NCI-H2196 (cell line): ENCODE measurements around the gene TPPP2.

Source experiments
- DNase-seq: peaks from one replicate; lab custom pipeline; 2025; ENCODE audit not compliant: unreplicated experiment; lab: John Stamatoyannopoulos, UW

TPPP2 gene

DNA sequence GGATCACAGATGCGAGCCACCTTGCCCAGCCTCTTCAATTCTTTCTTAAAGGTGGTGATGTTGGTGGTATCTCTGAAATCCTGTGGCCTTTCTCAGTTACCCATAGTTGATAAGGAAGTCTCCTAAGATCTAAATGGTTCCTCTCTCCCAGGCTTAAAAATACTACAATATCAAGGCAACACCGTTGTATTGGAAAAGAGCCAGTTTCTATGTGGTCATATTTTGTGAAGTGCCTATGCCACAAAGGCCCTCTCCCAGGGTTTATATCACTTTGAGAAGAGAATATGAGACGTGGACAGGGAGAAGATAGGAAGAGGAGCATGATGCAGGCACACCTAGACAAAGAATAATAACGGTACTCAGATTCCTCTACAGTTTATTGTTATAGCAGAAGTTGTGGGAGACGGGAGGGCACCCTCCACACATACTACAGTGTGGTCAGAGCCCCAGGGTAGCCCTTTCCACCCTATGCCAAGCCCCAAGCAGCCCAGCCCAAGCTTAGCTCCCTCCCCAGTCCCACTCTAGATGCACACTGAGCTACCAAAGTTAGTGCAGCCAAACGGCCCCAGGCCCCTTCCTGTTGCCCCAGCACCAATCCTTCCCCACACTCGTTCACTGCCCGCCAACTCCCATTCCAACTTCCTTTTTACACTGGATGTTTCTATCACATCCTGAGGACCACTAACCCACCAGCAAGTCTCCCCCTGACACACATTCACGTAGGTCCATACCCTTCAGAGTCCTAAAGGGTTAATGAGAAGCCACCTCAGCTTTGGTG lies 13.4 kb upstream of the TPPP2 start:
- DNase-seq = no peak

DNA sequence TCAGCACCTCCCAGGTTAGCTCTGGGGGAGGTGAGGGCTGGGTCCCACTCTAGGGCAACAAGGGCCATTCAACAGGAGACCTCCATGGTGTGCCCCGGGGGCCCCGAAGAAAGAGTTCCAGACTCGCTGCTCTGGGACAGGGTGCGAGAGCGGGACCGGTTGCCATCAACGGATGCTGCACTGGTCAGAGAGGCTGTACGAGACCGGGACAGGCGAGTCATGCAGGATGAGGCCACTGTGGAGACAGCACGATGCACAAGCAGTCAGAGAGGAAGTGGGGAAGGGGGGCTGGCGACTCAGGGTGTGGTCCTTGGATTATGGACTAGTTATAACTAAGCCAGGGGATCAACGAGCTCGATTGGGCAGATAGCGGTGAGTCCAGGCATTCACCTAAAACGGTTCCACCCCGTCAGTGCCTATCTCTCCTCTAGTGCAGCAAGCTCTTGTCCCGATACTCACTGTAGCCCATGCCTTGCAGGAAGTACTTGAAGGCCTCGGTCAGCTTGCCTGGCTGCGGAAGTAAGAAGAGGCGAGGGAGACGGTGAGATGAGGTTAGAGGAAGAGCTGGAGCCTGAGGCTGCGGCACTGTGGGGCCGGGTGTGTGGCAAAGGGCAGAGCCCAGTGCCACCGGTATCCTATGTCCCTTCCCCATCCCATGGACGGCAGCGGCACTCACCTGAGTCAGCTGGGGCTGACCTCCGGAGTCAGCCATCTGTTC lies 12.3 kb upstream of the TPPP2 start:
- no peak for DNase-seq

DNA sequence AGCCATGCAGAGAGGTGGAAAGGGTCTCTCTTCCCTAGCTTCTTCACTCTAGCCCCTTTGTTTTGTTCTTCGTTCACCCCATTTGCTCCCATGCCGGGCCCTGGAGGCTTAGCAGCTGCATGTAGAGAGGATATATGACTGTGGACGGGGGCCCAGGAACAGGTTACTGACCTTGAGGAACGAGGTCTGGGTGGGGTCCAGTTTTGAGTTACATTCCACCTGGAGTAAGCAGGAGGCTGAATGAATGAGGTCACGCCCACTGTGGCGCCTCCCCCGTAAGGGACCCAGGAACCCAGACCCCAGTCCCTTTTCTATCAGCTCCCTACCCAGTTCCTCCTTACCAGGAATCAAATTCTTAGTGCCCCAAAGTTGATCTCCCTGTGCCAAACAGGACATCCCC lies 11.7 kb upstream of the TPPP2 start:
- DNase-seq = no peak

DNA sequence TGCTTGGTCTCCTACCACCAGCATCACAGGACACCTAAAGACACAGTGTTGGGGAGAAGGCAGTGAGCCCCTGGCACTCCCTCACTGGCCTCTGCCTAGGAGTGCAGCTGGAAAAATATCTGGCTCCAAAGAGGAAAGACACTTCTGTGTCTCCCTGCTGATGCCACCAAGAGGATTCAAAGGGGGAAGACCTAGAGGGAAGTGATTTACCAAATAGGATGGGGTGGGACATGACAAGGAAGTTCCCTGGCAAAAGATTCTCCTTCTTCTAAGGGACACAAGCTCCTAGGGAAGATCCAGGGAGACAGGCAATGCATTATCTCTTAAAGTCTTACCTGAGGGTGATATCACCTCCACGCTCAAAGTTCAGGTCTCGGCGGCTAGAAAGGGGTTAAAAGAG lies 11.2 kb upstream of the TPPP2 start:
- DNase-seq = no peak

DNA sequence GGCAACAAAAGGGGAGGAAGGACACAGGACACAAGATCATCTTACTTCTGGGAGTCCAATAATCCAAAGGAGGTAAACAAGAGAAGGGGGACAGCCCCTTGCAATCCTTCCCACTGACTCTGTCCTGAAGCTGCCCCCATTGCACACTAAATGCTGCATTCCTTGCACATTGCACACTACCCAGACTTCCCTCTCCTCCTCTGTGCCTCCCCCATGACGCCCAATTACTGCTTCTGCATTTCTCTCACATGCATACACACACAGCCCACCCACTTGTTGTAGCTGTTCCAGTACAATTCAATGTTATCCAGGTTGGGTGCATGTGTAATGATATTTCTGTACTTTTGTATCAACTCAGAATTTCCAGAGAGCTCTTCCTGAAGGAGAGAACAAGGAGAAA lies 10.7 kb upstream of the TPPP2 start:
- no peak for DNase-seq

DNA sequence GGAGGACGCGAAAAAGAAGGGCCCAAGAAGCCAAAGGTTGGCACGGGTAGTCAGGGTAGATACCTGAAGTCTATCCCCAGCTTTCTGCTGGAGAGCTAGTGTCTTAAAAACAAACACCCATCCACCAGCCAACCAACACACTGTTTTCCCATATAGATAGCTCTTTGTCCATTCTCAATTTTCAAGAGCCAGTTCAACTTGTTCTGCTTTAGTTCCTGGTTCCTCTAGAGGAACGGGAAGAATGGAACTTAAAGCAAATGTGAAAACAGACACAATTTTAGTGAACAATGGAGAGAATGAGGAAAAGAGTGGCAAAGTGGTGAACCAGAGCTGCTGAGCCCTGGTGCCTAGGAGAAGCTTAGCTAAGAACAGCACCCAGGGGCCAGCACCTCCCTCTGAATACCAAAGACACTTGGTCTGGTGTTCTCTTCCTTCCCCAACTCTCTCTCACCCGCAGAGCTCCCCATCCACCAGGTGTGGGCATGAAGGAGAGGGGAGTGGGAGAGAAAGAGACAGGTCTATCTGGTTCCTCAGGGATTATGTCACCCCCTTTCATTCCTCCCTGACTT lies 9.0 kb upstream of the TPPP2 start:
- no peak for DNase-seq

DNA sequence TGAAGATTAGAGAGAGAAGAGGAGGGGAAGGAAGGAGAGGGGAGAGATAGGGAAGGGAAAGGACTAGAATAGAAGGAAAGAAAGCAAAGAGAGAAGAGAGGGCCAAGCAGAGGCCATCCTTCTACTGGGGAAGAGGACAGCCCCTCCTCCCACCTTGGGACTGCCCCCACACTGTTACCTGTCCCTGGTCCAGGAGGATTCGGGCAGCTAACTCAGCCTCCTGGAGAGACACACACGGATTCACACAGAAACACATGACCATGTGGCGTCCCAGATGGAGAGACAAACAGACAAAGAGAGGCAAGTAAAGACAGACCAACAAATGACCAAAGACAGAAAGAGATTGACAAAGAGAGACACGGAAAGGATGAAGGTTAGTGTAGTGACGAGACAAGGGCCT lies 7.3 kb upstream of the TPPP2 start:
- no peak for DNase-seq

DNA sequence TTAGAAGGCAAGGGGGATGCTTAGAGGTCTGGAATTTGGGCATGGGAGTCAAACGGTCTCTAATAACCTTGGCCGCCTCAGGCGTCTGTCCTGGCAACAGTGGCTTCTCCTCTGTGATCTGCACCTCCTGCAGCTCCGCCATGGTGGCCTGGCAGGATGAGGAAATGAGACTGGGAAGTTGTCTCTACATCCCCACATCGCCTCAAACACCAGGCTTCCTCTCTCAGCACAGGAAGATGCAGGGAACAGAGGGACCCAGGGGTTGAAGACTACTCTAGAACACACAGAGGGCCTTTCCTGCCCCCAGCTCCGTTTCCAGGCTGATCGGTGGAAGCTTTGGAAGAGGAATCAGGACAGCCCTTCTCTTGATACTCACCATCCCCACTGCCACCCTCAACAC lies 6.8 kb upstream of the TPPP2 start:
- DNase-seq = no peak

DNA sequence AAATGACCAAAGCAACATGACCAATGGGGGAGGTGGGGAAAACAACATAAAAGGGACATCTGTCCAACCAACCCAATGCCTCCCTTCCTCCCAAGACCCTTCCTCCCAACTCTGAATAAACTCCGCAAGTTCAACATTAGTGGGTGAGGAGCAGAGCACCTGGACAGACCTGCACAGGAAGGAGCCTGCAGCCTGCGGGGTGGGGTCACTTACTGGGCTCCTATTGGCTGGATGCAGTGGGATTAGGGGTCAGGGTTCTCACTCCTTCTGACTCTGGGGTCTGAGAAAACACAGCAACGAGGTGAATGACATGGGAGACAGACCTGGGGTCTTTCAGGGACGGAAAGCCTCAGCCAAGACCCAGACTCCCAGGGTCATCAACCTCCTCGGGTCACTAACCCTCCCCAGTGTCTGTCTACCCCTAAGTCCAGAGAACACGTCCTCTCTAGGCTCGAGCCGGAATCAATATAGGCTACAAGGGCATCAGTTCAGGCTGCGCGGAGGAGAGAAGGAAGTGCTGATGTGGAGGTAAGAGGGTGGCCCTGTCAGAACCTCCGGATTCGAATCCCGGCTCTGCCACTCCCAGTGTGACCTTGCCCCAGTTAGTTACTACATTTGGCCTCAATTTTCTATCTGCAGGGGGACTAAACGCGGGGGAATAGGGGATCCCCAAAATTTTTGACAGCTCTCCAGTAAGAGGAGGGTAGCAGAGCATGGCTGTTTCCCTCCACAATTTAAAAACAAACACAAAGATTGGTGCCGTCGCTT lies 6.0 kb upstream of the TPPP2 start:
- no peak for DNase-seq

DNA sequence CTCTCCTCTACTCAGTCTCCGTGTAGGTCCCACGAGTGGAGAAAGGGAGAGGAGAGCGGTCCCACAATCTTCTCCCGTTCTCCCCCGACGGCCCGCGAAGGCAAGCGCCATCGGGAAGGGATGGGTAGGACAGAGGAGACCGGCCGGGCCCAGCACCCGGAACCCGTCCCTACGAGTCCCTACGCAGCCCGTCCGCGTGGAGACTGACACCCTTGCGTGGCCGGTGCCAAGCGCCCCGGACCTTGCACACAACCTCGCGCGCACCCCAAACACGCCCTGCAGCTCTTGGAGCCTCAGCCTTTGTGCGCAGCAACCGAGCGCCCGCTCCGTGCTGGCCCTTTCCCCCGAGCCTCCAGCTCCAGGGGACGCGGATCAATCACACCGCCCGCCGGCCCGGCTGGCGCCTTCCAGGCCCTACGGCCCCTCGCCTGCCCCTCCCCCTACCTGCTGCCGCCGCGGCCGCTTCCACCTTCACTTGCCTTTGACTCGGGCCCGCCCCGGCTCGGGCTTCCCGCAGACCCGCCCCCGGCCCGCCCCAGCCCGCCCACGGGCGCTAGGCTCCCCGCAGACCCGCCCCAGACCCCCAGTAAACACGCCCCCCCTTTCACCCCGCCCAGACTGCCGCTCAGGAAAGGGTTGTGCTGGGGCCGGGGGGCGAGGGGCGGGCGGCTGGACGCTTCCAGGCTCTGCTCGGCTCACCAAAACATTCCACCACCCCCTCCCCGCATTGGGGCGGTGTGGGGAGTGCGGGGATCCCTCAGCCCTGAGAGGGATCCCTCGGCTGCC lies 5.2 kb upstream of the TPPP2 start, which contains the start of gene NDRG2:
Gene NDRG2 (minus strand): TSS at position 477 of the 786 bp plus-strand sequence. CDS start 1,746 bp downstream, outside the sequence.
- DNase-seq = peak; percentile 49

DNA sequence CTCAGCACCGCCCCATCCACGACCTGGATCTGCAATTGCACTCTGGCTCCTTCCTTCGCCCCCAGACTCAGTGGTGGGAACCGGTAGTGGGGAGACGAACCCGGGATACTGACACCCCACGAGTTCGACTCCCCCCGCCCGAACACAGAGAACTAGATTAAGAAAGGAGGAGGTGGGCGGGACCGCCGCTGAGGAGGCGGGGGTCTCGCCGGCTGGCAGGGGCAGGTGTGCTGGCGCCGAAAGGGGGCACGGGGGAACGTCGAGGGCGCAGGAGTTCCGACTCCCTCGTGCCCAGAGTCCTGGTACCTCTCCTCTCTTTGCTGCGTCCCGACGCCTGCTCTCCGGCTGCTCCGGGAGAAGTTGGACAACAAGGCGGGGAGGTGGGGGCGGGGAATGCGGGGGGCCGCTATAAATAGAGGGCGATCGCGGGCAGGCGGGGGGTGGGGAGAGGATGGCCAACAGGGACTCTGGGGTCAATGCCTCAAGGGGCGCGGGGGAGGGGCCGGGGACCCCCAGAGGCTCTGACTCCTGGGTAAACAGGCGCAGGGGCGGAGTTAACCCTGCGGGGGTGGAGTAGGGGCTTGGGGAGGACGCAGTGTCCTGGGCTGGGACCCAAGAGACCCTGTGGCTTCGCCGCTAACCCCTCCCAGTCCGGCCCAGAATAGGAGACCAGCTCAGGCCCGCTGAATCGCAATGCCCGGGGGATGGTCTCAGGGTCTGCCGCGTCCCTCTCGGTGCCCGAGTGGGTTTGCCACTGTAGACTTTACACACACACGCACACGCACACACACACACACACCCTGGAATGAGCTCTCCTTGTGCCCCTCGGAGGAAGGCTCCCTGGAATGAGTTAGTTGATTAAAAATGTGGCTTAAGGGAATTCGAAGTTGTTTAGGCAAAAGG lies 4.4 kb upstream of the TPPP2 start:
- DNase-seq = no peak

DNA sequence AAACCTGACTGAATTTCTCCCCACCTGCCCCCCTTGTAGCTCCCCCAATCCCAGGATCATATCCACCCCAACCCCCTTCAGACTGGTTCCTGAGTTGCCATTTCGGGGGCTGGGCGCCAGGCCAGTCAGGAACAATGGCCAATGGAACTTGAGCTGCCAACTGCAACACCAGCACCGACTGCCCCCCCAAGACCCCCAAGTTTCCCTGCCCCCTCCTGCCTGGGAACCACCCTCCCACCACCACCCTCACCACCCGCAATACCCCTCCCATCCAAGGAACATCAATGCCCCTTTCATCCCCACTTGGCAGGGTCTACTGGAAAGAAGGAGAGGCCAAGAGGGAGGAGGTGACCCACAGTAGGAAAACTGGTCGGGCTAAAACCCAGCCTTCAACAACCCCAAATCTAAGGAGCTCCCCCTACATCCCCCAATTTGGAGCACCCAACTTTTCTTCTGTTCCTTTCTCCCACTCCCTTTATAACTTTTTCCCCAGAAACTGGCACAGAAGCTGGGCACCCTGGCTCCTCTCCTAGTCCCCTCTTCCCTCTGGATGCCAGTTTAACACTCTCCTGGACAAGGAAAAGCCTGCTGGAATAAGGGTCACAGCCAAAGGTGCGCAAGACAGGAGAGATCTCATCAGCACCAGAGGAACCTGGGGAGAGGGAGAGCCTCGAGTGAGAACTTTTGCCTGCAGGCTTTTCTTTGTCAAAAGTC lies 3.6 kb upstream of the TPPP2 start:
- no peak for DNase-seq

DNA sequence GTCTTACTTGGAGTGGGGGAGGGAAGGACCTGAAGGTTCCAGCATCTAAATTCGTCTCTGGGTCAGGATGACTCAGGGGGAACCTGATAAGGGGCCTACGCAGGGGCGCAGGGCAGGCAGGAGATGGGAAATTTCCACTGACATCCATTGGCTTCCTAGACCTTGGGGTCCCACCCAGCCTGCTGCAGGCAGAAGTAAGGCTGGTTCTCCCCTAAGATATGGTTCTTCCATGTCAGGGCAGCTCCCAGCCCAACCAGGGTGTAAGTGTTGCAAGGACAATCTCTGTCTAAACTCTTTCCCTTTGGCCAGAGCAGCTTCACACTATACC lies 3.1 kb upstream of the TPPP2 start:
- DNase-seq = no peak

DNA sequence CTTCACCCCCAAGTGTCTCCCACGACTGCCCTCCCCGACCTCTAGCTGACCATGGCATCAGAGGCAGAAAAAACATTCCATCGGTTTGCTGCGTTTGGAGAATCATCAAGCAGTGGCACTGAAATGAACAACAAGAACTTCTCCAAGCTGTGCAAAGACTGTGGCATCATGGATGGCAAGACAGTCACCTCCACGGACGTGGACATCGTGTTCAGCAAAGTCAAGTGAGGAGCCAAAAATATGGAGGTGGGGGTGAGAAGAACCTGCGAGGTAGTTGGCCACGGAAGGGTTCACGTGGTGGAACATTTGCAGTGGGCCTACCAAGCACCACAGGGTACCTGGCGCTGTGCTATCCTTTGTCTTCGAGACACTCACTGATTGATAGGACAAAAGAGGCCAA lies 514 bp downstream of the TPPP2 start:
- no peak for DNase-seq

DNA sequence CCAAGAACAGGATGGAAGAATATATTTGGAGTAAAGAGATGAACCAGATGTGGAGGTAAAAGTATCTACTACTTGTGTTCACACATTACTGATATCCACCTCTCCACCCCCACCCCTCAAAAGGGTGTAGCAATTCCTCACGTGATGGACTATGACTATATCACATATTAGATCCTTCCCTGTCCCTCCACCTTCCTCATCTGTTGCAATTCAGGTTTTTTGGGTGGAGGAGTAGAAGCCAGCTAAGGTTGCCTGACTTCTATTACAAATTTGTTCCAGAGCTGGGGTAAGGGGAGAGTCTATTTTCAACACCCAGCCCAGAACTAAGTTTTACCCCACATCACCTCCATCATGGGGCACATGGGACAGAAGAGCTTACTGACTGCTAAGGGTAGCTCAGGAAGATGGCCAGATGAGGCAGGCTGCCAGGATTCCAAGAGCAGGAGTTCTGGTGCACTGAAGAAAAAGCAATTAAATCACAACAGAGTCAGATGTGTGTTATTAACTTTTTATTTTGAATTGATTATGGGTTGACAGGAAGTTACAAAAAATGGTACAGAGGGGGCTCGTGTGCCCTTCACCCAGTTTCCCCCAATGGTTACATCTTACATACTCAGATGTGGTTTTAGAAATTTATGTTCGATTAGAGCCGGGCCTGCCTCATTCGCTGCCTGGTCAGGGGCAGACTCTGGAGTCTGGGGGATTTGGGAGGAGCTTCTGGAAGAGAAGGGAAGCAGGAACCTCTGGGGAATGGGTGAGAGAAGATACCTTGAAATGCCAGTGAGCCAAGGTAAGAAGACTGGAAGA lies 2.5 kb downstream of the TPPP2 start:
- no peak for DNase-seq

DNA sequence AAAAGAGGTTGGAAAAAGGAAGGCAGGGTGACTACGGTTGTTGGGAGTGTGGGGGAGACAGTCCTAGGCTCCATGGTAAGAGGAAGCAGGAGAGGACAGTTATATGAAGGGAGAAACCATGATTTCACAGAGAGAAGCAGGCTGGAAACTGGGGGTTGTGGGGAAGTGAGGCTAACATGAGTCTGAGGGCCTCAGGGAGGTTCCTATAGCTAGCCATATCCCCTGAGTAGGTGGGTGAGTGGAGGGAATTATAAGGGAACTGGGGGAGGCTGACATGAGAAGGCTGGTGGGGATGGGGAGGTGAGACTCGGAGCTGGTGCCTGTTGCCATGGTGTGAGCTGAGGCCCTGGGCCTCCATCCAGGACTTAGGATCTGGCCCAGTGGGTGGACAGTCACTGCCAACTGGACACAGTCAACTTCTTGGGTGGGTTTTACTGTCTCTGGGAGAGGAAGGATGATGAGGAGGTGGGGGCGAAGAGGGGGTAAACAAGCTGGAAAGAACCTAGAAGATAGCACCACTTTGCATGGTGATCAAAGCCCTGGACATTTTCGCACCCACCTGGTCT lies 3.2 kb downstream of the TPPP2 start:
- DNase-seq = no peak

DNA sequence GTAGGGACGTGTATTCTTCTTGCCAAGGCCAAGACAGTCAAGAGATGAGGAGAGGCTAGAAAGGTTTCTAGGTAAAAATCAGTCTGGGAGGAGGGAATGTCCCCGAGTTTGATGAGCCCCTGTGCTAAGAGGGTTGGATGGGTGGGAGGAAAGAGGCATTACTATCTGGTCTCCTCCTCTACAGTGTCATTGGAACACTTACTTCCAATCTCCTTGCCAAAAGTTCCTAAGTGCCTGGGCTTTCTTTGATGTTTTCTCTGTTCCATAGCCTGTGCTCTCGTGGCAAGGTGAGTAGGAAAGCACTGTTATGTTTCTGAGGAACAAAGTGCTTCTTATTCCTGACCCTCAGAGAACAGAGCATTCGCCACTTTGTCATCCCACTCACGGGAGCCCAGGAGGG lies 4.7 kb downstream of the TPPP2 start, which contains the start of gene RNASE13:
Gene RNASE13 (minus strand): TSS at position 101 of the 400 bp plus-strand sequence. CDS start 519 bp downstream, outside the sequence.
- DNase-seq = no peak

DNA sequence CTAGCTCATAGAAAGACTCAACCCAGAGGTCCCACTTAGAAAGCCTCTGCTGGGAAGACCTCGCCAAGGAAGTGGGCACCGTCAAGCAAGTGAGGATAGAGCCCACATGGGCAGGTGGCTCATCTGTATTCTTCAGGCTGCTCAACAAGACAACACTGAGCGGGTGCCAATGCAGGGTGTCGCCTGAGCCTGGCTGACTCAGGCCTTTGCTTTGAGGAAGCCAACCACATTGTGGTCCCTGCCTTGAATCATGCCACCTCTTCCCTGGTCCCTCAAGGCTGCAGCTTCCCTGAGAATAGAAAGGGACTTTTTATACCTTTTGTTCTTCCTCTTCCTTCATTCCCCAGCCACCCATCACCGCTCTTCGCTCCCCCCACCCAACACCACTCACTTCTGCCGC lies 6.7 kb downstream of the TPPP2 start:
- DNase-seq = no peak
